HG02840 (cell line): ENCODE results near the gene FERMT3.

Experiments
- ATAC-seq: cut with Tn5 transposase; IDR thresholded peaks from one replicate; pipeline ENCODE4 v1.9.1; 2021; ENCODE audit warnings: mild to moderate bottlenecking, moderate library complexity, moderate number of reproducible peaks; ENCODE audit not compliant: unreplicated experiment, low FRiP score

FERMT3 gene

DNA sequence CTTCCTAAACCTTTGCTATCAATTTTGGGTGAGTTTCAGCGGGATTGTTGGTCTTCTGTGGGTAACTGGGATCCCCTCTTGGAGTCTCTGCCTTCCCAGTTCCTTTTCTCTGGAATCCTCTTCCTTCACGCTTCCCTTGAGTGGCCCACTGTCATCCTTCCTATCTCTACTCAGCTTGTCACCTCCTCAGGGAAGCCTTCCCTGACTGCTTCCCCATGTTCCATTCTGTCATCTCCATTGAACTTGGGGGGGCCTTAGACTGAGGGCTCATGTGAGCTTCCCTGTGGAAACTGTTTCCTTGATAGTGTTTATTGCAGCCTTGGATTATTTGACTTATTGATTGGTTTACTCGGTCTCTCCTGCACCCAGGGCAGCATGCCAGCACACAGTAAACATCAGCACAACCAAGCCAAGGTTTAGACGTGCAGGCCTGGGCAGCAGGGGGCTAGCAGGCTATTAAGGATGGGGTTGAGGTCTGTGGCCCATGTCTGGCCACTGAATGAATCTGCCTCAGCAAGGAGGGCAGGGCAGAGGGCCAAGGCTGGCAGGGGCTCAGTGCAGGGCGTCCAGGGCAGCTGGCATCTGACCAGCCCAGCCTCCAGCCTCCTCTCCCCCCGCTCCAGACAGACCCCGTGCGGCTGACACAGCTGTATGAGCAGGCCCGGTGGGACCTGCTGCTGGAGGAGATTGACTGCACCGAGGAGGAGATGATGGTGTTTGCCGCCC is 12.3 kb downstream of the FERMT3 start:
- no peak for ATAC-seq

DNA sequence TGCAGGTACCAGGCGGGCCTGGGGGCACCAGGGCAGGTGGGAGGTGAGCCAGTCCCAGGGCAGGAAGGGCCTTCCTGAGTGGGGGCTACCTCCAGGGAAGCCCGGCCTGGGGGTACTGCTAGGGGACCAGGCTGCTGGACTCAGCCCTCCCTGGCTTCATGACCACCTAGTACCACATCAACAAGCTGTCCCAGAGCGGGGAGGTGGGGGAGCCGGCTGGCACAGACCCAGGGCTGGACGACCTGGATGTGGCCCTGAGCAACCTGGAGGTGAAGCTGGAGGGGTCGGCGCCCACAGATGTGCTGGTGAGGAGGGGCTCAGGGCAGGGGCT is 12.8 kb downstream of the FERMT3 start:
- no peak for ATAC-seq

DNA sequence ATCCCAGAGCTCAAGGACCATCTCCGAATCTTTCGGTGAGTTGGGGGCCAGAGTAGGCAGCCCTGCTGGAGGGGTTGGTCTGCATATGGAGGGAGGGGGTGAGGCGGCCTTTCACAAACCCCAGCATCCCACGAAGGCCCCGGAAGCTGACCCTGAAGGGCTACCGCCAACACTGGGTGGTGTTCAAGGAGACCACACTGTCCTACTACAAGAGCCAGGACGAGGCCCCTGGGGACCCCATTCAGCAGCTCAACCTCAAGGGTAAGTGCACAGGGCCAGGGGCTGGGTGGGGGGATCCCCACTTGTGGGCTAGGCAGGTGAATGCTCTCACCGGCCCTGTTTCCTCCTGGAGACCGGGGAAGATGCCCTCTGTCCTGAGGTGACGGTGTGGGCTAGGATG is 13.2 kb downstream of the FERMT3 start:
- no peak for ATAC-seq

DNA sequence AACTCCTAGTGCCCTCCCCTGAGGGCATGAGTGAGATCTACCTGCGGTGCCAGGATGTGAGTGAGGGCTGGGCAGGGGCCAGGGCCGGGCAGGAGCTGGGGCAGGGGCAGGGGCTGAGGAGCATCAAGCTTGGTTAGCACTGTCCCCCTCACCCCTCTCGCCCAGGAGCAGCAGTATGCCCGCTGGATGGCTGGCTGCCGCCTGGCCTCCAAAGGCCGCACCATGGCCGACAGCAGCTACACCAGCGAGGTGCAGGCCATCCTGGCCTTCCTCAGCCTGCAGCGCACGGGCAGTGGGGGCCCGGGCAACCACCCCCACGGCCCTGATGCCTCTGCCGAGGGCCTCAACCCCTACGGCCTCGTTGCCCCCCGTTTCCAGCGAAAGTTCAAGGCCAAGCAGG is 13.8 kb downstream of the FERMT3 start:
- no peak for ATAC-seq

DNA sequence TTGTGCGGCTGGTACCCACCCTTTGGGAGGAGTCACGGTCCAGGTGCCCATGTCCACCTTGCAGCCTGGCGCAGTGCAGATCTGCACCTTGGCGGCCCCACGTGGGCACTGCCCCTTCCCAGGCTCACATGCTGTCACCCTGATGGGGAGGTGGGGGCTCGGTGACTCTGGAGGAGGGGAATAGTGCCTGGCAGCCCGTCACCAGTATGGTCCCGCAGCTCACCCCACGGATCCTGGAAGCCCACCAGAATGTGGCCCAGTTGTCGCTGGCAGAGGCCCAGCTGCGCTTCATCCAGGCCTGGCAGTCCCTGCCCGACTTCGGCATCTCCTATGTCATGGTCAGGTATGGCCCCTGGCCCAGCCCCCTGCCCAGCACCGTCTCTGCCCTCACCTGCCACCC is 14.3 kb downstream of the FERMT3 start:
- ATAC-seq, result no peak

DNA sequence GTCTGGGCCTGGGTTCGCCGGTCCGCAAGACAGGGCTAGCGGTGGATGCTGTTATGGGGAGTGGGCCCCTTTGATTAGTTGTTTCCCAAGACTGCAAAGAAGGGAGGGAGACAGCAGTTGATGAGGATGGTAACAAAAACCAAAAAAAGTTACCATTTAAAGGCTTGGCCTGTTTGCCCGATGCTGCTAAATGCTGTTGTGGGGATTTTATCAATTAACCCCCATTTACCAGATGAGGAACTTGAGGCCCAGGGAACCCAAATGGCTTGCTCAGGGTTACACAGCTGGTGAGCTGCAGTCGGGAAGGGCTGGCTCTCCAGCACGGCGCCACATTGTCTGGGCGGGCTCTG is 16.1 kb downstream of the FERMT3 start:
- no peak for ATAC-seq

DNA sequence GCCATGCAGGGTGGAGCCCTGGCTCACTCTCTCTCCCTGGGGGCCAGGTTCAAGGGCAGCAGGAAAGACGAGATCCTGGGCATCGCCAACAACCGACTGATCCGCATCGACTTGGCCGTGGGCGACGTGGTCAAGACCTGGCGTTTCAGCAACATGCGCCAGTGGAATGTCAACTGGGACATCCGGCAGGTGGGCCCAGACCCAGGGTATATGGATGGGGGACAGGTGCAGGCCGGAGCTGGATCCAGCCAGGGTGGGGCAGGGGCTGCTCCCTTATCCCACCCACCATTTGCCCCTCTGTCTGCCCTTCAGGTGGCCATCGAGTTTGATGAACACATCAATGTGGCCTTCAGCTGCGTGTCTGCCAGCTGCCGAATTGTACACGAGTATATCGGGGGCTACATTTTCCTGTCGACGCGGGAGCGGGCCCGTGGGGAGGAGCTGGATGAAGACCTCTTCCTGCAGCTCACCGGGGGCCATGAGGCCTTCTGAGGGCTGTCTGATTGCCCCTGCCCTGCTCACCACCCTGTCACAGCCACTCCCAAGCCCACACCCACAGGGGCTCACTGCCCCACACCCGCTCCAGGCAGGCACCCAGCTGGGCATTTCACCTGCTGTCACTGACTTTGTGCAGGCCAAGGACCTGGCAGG is 16.6 kb downstream of the FERMT3 start:
- no peak for ATAC-seq

DNA sequence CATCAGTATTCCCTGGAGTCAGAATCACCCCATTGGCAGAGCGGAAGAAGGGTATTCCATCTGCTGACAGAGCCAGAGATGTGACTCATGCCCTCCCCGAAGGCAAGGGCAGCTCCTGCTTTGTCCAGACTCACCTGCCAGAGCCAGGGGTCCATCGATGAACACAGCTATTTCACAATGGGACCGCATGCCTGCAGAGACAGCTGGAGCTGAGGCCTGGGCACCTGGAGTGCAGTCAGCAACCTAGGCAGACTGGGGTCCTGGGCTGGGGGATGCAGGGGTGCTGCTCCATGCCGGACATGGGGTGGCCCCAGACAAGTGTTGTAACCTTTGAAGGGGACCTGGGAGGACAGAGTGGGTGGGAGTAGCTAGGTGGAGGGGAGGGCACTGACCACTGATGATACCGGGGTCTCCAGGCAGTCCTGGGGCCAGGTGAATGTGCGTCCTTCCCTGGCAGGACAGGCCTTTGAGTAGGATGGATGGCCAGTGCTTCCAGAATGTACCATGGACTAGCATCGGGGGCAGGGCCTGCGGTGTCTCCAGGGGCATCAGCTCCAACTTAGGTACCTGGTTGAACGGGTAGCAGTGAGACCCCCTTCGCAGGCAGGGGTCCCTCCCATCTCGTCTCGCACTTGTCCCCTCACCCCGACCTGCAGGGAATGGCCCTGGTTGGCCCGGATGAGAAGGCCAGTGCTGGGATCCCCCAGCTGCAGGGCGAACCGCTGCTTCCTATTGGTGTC is 17.8 kb downstream of the FERMT3 start:
- ATAC-seq, result no peak

DNA sequence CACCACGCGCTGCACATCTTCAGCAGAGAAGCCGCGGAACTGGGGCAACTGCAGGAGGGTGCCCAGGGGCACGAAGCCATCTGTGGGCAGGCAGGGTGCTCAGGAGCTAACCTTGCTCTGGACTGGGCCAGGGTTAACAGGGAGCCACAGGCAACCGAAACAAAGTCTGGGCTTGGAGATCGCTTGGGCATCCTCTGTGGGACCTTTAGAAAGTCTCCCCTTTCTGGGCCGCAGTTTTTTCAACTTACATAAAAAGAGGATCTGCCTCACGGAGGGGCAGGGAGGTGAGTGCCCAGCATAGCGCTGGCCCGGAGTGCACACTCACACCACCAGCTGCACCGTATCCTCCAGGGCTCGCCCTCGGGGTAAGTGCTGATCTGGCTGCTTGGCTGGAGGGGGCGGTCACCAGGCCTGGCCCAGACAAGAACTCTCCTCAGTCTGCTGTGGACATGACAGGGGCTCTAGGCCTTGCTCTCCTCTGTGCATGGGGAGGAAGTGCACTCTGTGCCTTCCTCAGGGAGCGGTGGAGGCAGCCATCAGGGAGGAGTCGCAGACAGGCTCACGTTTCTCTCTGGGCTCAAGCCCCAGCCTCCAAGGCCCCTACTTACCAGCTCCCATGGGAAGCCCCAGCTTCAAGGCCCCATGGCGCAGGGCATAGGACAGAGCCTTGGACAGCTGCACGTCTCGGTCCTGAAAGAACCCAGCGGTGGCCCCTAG is 18.5 kb downstream of the FERMT3 start:
- no peak for ATAC-seq

DNA sequence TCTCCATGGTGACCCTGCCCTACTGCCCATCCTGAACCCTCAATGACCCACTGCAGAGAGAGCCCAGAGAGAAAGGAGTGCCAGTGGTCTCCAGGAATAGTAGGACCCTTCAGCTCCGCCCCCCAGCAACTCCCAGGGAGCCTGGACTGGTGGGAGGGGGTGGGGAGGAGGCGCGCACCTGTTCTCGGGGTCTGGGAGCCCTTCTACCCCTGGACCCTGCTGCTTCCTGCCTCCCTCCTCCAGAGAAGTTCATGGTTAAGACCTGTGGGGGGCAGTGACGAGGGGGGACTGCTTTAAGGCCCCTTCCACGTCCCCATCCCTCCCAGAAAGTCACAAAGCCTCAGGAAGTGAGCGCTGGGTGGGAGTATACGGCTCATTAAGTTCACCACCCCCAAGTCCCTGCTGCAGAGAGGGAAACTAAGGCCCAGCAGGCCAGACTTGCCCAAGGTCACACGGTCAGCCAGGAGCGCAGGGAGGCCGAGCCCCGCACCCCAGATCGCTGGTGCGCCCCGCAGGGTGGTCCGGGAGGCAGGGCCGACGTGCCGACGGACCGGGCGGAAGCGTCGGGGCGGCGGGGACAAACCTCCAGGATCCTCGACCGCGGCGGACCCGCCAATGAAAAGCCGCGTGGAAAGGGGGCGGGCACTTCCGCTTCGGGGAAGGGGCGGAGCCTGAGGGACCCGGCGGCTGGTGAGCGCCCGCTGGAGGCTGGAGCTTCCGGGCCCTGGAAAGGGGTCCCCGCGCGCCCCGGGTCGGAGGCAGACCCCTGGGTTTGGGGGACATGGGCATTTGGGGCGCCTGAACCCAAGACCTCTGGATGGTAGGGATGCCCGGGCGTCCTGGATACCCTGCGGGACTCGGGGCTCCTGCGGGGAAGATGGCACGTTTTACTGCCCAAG is 19.3 kb downstream of the FERMT3 start, which contains the start of the genes NUDT22 and TRPT1:
Gene NUDT22, plus strand, starts transcription at position 667 of the 899 bp plus-strand sequence. CDS start 379 bp downstream, outside the sequence.
Gene TRPT1, minus strand, starts transcription at position 579 of the 899 bp plus-strand sequence. Its CDS starts 326 bp downstream, at position 253.
- ATAC-seq, result peak; percentile 49

DNA sequence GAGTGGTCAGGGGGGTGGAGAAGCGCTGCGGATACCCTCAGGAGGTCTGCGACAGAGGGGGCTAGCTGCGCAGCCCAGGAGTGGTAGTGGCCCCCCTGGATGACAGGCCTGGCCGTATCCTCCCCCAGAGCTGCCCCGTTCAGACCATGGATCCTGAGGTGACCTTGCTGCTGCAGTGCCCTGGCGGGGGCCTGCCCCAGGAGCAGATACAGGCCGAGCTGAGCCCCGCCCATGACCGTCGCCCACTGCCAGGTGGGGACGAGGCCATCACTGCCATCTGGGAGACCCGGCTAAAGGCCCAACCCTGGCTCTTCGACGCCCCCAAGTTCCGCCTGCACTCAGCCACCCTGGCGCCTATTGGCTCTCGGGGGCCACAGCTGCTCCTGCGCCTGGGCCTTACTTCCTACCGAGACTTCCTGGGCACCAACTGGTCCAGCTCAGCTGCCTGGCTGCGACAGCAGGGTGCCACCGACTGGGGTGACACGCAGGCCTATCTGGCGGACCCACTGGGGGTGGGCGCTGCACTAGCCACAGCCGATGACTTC is 20.1 kb downstream of the FERMT3 start:
- no peak for ATAC-seq

DNA sequence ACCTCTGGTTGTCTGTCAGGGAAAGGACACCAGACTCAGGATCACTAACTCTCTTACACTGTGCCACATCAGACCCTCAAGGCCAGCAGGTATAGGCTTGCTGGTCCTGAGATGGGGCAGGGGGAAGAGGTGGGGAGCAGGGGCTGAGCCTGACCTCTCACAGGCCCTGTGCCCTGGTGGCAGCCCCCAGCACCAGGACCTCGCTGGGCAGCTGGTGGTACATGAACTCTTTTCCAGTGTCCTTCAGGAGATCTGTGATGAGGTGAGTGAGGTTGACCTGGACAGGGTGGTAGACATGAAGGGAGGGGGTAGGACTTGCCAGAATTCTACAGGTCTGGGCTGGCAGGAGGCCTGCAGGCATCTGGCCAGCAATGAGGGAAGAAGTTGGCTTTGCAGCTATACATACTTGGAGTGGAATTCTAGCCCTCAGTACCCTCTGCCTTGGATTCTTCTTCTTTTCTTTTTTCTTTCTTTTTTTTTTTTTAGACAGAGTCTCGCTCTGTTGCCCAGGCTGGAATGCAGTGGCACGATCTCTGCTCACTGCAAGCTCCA is 21.0 kb downstream of the FERMT3 start:
- ATAC-seq, result no peak

DNA sequence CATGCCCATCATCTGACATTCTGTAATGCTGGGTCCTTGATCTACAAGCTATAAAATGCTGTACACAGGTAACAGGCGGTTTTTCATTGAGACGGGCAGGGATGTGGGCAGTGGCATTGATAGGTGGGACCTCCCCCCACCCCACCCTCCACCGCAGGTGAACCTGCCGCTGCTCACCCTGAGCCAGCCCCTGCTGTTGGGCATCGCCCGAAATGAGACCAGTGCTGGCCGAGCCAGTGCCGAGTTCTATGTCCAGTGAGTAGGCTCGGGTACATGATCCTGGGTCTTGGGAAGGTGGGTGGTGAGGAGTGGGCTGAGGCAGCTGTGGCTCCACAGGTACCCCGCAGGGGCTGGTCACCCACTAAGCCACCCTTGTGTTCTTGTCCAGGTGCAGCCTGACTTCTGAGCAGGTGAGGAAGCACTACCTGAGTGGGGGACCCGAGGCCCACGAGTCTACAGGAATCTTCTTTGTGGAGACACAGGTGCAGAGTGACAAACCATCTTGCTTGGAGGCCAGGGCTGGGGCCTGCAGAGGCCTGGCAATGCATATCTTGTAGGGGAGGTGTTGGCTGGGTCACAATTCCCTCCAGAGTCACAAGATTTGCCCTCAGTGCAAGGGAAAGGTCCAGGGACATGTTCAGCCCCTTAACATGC is 22.7 kb downstream of the FERMT3 start:
- ATAC-seq, result no peak

DNA sequence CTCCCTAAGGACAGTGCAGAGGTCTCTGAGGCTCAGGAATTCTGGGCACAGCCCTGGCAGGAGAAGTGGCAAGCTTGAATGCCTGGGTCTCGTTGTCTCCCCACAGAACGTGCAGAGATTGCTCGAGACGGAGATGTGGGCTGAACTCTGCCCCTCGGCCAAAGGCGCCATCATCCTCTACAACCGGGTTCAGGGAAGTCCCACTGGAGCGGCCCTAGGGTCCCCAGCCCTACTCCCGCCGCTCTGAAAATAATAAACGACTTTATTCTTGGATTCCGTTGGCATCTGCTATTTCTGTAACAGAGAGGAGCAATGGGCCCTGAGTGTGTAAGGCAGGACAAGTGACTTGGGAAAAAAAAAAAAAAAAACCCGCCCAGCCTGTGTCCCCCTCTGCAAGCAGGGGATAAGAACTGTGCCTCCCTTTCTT is 23.2 kb downstream of the FERMT3 start:
- ATAC-seq, result no peak

DNA sequence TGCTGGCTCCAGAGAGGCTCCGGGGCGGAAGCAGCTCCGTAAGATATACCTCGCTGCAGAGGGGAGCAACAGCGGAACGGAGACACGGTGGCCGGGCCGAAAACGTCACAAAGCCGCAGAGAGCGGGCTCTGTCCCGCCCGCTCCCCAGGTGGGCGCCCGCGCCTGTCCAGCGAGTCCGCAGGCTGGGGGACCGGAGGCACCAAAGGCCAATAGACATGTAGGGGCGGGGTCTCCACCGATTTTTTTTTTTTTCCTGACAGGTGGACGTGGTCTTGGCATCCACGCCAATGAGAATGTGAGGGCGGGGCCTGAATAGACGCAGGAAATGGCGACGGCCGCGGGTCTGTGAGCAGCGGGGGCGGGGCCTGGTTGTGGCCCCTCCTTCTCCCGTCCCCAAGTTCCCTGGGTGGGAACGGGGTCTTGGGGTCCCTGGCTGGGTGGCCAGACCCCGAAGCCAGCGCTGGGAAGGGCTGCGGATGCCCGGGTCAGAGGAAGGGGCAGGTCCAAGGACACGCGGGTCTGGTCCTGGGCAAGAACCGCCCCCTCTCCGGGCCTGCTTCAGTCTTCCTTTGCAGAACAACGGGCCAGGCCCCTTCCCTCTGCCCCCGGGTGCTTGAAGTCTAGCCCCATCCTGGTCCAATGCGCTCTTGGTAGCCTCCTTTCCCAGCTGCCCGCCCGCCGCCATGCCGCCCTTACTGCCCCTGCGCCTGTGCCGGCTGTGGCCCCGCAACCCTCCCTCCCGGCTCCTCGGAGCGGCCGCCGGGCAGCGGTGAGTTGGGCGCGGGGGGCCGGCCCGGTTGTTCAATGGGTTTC is 23.9 kb downstream of the FERMT3 start, which contains the start of gene DNAJC4:
Gene DNAJC4, plus strand, starts transcription at position 378 of the 814 bp plus-strand sequence. Its CDS starts 307 bp downstream, at position 685.
- peak; percentile 41 for ATAC-seq

DNA sequence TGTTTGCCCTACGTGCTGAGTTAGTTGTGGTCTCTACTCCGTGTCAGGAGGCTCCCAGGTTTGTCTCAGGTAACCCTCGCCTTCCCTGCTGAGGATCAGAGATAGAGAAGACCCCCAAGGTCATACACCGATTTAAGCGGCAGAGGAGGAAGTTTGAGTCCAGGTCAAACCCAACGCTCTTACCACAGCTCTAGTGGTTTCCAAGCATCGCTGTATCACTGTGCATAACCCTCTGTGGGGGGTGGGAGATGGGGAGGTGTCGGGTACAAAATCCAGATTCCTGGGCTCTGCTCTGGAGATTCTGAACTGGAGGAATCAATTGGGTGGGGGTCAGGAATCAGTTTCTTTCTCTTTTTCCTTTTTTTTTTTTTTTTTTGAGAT is 24.5 kb downstream of the FERMT3 start:
- no peak for ATAC-seq

DNA sequence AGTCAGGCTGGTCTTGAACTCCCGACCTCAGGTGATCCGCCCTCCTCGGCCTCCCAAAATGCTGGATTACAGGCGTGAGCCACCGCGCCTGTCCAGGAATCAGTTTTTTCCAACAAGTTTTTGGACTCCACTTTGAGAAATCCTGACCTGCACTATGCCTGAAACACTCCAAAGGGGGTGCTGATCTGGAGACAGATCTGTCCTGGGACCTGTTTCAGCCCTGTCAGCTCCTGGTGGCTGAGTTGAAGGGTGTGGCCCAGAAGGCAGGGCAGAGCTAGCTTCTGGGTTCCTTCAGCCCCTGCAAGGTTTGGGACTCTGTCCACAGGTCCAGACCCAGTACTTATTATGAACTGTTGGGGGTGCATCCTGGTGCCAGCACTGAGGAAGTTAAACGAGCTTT is 25.0 kb downstream of the FERMT3 start:
- ATAC-seq, result no peak
